ENCODE results near the gene NIN.
"Not testable (repeated sequence)": the region's sequence is repeated elsewhere in the genome, so short reads cannot be mapped to it uniquely, and the experiment has no call there.

The NIN gene

DNA sequence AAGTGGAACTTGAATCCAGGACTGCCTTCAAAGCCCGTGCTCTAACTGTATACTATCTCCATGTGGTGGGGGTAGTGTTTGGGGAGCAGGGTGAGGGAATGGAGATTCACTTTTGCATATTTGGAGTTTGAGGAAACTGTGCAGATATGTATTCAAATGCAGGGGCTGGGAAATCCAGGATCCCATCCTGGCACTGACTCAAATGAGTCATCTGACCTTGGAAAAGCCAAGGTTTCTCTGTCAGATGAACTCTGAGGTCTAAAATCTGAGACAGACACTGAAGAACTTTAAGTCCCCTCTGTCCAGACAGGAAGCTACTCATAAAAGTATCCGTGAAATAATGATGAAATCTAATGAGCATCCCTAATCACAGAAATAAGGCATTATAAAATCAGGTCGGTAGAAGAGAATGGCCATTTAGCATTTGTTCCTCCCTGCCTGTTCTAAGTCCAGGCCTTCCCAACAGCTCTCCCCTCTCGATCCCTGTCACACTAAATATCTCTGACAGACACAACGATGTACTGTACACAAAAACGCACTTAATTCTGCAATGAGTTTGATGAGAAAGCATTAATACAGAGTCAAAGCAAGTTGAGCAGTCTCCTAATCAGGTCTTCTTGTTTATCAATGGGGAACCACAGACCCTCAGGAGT lies 14.4 kb downstream of the NIN start:
- no peak for DNase-seq (ENCODE audit: low spot score)

DNA sequence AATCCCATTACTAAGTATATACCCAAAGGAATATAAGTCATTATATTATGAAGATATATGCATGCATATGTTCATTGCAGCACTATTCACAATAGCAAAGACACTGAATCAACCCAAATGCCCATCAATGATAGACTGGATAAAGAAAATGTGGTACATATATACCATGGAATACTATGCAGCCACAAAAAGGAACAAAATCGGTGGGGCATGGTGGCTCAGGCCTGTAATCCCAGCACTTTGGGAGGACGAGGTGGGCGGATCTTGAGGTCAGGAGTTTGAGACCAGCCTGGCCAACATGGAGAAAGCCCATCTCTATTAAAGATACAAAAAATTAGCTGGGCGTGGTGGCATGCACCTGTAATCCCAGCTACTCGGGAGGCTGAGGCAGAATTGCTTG lies 15.4 kb downstream of the NIN start:
- DNase-seq (ENCODE audit: low spot score) = not testable (repeated sequence)

GRCh38 chr14:50815058-50815457 lies 15.9 kb downstream of the NIN start:
- not testable (repeated sequence) for DNase-seq (ENCODE audit: low spot score)

- no peak for DNase-seq (ENCODE audit: low spot score)
Measured at GRCh38 chr14:50814161-50814560, 16.8 kb downstream of the NIN start.

DNA sequence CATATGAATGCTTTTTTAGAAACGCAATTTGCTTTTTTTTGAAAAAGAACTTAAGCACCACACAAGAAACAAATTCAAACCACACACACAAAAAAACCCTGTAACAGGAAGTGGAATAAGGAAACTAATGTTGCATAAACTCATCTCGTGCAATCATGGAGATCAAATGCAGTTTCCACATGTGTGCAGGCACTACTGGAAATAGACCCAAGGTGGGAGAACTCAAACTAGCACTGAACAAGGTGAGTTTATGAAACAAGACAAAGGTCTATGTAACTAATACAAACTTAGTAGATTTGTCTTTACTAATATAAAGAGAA lies 17.5 kb downstream of the NIN start:
- DNase-seq (ENCODE audit: low spot score) = no peak

DNA sequence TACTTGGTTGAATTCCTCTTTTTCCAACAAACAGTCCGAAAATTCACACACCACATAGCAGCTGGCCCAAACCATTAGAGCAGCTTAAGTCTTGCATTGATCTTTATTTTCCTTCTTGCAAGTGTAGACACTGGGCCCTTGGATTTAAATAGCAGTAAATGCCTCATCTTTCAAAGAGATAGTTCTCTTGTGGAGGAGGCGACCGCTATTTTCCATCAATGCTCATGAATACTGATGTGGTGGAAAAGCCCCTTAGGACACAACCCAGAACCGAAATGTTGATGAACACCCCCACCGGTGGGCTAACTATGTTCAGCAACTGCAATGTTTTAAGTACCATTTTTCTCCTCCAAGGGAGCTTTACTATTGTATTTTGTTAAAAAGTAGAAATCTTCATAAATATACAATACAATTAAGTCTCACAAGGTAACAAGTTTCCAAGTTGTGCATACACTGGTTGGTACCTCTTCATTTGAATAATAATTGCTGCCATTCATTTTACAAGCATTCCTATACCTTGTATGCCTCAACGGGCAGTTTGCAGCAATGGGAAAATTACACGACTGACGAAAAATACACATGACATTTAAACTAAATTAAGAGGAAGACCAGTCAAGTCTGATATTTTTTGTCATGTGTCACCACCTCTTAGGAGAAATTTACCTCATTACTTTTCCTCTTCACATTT lies 18.0 kb downstream of the NIN start:
- no peak for DNase-seq (ENCODE audit: low spot score)

DNA sequence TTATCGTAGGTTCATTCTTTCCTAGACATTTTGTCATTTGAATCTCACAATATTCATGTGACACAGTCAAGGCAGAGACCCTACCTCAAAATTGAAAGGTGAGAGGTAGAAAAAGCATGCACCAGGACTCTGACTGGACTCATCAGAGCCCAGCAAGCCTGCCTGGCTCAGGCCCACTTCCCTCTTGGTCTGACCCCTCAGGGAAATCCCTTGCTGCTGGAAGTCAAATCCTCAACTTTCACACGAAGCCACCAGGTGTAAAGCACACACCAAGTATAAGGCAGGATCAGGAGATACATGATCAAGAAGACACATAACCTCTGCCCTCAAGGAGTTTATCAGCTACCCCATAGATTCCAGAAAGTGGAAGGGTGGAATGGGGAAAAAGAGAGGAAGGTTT lies 18.8 kb downstream of the NIN start:
- no peak for DNase-seq (ENCODE audit: low spot score)

DNA sequence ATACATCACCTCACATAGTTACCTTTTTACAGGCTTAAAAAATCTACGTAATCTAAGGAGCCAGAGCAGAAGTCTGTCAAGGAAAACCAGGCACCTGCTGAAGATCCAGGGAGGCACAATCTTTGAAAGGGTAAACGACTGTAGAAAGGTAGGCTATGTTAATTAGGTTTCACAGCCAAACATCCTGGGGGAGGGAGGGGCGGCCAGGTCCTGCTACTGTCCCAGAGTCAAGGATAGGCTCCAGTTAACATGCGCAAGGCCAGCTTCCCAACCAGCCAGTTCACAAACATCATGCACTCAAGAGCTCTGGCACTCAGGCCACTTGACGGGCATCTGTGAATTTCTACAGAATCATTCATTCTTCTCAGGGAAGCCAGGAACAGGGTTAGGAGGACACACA lies 22.9 kb downstream of the NIN start:
- DNase-seq (ENCODE audit: low spot score) = no peak

DNA sequence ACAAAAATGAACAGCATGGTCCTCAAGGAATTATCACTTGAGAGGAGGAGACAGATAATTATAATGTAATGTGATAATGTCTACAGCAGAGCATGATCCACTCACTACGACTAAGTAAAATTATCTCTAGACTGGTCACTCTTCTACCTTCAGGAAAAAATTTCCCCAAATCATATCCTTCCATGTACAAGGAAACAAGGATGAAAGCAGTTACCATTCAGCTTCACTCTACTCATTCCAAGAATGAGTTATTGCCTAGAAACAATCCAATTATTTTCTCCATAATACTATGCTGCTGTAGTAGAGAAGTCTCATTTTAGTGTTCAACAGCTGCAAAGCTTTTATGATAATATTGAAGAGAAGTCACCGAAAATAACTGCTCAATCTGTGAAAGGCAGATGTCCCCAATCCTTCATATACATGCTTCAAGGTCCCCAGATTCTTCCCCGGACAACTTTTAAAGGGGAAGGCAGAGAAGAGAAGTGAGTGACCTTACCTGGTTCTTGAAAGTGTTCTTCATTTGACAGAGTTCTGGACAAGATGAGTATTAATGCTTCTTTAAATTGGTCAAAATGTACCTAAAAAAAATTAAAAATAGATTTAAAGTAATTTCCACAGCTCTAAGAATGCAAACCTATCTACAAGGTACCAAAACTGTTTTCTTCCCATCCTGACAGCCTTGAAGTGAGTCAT lies 24.6 kb downstream of the NIN start:
- no peak for DNase-seq (ENCODE audit: low spot score)

GRCh38 chr14:50805396-50805795 lies 25.6 kb downstream of the NIN start:
- no peak for DNase-seq (ENCODE audit: low spot score)

- DNase-seq (ENCODE audit: low spot score) = peak; percentile 67
Measured at GRCh38 chr14:50804181-50804721, 26.7 kb downstream of the NIN start.

DNA sequence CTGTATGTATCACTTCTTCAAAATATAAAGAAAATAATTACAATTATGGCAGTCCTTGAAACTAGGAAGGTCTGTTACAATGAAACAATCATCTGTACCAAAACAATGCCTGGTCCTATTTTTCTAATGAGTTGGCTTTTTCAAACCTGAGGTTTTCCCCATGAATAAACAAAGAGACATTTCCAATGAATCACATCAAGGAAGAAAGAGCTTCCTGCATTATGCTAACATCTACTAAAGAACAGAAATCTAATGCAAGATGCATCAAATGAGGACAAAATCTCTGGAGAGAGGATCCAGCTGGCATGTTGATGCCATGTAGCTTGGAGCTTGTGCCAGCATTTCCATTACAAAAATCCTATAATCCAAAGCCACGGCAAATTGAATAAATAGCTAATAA lies 29.3 kb downstream of the NIN start:
- peak; percentile 75 for DNase-seq (ENCODE audit: low spot score)

DNA sequence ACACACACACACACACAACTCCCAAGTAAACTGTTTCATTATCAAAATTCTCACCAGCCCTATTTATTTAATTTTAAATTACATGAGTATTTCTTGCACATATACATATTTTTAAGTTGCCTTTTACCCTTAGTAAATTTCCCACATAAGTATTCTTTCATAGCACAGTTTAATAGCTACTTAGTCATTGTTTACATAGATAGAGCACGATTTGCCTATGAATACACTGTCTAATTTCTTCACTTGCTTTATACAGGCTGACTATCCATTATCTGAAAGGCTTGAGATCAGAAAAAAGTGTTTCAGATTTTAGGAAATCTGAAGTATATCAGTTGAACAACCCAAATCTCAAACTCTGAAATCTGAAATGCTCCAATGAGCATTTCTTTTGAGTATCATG lies 30.9 kb downstream of the NIN start:
- DNase-seq (ENCODE audit: low spot score) = no peak

DNA sequence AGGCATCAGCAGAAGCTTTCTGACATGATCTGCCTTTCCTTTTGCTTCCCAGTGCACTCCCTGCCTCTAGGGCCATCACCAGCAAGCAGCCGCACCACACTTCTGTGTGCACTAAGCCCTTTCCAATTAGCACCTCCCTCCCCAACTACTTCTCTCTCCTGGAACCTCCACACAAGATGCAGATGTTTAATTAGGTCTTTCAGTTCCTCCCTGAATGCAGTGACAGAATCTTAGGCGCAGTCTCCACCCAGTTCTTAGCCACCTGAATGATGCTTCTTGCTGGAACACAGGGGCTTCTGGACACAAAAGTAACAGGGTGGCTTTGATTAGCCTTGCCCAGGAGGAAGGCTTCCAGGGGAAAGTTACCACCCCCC lies 32.9 kb downstream of the NIN start:
- DNase-seq (ENCODE audit: low spot score) = no peak

DNA sequence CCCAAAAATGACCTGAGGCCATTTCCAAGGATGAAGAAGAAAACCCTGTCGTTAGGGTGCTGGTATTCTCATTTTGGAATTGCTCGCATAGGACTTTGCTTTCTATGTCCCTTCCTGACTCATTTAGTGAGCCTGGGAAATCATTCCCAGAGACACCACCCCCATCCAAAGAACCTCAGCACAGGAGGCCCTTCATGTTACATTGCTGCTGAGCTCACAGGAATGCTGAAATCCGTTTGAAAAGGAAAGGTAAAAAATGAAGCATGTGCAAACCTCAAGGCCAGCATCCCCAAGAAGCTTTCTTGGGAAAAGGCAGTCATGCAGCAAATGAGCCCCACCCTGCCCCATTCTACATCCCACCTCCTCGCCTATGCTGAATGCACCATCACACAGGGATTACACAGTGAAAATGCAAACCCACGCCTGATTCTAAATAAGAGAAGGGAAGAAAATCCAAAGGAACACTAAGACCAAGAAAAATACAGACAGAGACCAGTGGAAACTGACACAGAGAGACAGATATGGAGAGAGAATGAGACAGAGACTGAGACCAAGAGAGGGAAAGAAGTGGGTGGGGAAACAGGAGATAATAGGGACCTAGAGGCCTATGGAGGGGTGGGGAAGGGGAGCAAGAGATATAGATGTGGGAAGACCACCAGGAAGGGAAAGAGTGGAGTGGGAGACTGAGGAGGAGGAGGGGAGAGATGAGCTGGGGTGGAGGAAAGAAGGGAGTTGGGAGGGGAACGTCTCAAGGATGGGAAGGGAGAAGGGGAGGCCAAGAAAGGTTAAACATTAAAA lies 33.5 kb downstream of the NIN start:
- DNase-seq (ENCODE audit: low spot score) = no peak

GRCh38 chr14:50796390-50796789 lies 34.6 kb downstream of the NIN start:
- no peak for DNase-seq (ENCODE audit: low spot score)

DNA sequence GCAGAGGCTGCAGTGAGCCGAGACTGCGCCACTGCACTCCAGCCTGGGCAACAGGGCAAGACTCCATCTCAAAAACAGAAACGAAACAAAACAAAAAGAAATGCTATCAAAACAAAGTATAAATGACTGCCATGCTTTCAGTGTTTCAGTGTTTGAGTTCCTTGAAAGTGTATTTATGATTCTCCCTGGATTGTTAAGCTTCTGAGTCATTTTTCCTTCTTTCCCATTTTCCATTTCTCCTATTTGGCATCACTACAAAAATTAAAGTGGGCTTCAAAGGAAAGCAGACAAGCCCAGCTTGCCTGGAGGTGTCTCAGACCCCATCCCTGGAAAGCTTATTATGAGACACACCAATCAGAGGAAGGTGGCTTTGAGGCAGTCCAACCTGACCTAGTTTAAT lies 35.1 kb downstream of the NIN start:
- DNase-seq (ENCODE audit: low spot score) = no peak

GRCh38 chr14:50795142-50795541 lies 35.8 kb downstream of the NIN start:
- no peak for DNase-seq (ENCODE audit: low spot score)

DNA sequence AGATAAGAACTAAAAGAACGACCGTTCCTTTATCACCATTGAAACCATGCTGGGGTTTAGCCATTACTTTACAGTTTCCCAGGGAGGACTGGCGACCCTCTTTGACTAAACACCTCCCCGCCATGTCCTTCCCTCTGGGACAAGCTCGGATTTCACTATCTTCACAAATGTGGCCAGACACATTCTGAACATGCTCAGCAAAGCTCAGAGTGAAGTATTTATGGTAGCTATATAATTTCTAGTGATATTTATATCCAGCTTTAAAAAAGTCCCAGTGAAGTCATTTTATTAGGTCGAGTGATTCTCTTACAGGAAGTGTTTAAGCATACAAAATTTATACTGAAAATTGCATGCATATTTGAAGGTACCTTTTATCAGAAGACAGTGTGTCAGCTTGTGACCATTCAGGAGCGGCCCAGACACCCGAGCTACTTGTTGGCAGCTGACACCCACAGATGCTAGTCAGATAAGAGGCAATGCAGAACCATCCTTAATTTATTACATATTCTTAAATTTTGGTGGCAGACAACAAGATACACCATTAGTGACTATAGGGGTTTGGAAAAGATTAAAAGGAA lies 36.8 kb downstream of the NIN start:
- no peak for DNase-seq (ENCODE audit: low spot score)

DNA sequence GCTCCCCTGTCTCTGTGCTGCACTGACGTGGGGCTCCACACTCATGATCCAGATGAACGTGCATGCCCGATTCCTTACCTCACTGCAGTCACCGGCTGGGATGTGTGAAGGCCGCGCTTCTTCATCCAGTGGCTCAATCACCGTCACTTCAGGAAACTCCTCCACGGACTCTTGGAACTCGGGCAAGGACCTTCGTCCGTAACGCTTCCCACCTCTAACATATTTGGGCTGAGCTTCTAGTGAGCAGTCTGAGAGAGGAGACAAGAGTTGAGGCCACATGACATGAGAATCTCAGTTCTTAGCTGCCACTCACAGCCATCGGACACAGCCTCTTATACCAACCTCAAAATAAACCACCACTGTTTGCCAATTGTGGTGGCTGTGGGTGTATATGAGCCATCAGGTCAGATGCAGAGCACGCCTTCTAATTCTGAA lies 38.3 kb downstream of the NIN start:
- DNase-seq (ENCODE audit: low spot score) = no peak

- DNase-seq (ENCODE audit: low spot score) = no peak
Measured at GRCh38 chr14:50792051-50792477, 38.9 kb downstream of the NIN start.

GRCh38 chr14:50791201-50791600 lies 39.8 kb downstream of the NIN start:
- no peak for DNase-seq (ENCODE audit: low spot score)

Data from kidney capillary endothelial cell (primary cell).